ENCODE results near the gene CEP162. TPM values are rescaled to one million over a fixed set of nuclear protein-coding genes. Genes with fewer than 3 reads are reported as not detected.

CEP162 gene
- total and polyA plus RNA-seq, 10 of the 15 experiments (the other 5 are each of a cell fraction or from before 2014, with no cell fraction given) = 2.7 to 7.9 (median 4.5) TPM

DNA sequence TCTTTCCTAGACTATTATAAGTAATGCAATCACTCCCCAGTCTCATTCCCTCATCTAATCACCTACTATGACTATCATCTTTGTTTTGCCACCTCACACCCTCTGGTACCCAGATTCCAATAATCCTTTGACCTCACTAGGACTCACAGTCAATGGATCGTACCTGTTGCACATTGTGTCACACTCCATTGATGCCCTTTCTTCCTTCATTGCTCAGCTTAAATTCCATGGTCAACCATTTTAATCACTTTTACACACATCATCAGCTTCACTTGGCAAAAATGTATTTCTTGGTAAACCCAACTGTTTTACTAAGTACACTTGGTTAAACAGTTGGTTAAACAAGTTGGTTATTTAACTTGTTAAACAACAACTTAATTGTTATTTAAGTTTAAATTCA, 44.0 kb downstream of the CEP162 start (continued):
- TF ChIP-seq PKNOX1 (IDR thresholded peaks at IDR 0.05) (no peak), HCFC1 (IDR thresholded peaks at IDR 0.05; ENCODE audit: low read length) (no peak)

DNA sequence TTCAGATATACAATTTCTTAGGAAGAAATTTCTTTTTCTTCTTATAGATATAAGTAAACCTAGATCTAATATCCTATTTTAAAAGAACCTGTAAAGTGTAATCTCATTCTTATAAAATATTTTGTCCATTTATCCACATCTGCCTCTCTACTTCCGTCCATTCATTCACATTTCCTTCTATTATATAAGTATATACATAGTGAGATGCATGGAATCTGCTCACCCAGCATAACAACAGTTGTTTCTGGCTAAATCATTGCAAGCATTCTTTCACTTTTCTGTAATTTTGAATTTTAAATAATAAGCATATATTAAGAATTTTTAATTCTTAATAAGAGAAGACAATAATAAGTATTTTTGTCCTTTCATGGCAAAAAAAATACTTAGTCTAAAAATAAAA, 45.4 kb downstream of the CEP162 start:
- in situ Hi-C loops (cut with MboI) = no loop called here
- Histone ChIP-seq H4K20me1 (ENCODE audit: control insufficient read depth, insufficient read depth) (no peaks in the 10 kb centered on the region), H3K4me3 (no peak overlapping the region), H2AFZ (ENCODE audit: control insufficient read depth, low read depth, low read length) (no peak overlapping the region), H3K27me3 (replicated peaks in 1 of 2; ENCODE audit: control insufficient read depth in 2 of 2, insufficient read depth in 2 of 2, low read length in 1 of 2) (no peaks in the 10 kb centered on the region), H3K4me1 (ENCODE audit: control insufficient read depth, insufficient read depth, low read length) (no peaks in the 10 kb centered on the region), H3K9me3 (replicated peaks; ENCODE audit: control insufficient read depth, insufficient read depth, low read length) (no peaks in the 10 kb centered on the region), H3K27ac (ENCODE audit: control insufficient read depth, insufficient read depth) (no peak overlapping the region), H3K79me2 (ENCODE audit: control insufficient read depth, insufficient read depth, low read length) (no peaks in the 10 kb centered on the region), H3K9ac (ENCODE audit: control insufficient read depth, insufficient read depth, low read length) (no peak overlapping the region), H3K4me2 (ENCODE audit: control insufficient read depth, insufficient read depth) (no peak overlapping the region), H3K36me3 (ENCODE audit: control insufficient read depth in 2 of 2, insufficient read depth in 2 of 2, low read length in 1 of 2) (no peaks in the 10 kb centered on the region)
- DNase-seq (ENCODE audit: low read depth, low spot score) = no peak
- SMC1A ChIA-PET (ENCODE audit: uncharacterized antibody, unreplicated experiment) = no interaction called here
- BruUV-seq (replicated peaks) = no TSS peak
- FAIRE-seq = no peak
- no peak for TF ChIP-seq FOS (IDR thresholded peaks at IDR 0.05; ENCODE audit: borderline replicate concordance, extremely low read depth, insufficient read length)
- TF ChIP-seq MEF2B (IDR thresholded peaks at IDR 0.05; ENCODE audit: partially characterized antibody, poor library complexity, severe bottlenecking) = no peak
- no peak for TF ChIP-seq ZNF207 (IDR thresholded peaks at IDR 0.05; ENCODE audit: borderline replicate concordance)
- TF ChIP-seq NFYA (IDR thresholded peaks at IDR 0.05; ENCODE audit: borderline replicate concordance, low read depth, low read length) = no peak
- TF ChIP-seq WRNIP1 (IDR thresholded peaks at IDR 0.05; ENCODE audit: borderline replicate concordance, low read depth, low read length) = no peak
- TF ChIP-seq ETV6 (conservative IDR thresholded peaks at IDR 0.05 in 1 of 2, IDR thresholded peaks at IDR 0.05 in 1 of 2; ENCODE audit: borderline replicate concordance in 1 of 2, low read depth in 1 of 2) = no peak
- no peak for TF ChIP-seq MTA3 (IDR thresholded peaks at IDR 0.05; ENCODE audit: borderline replicate concordance, low read length)
- no peak for TF ChIP-seq RFX5 (IDR thresholded peaks at IDR 0.05; ENCODE audit: low read depth, low read length)
- TF ChIP-seq, protein P1, sequence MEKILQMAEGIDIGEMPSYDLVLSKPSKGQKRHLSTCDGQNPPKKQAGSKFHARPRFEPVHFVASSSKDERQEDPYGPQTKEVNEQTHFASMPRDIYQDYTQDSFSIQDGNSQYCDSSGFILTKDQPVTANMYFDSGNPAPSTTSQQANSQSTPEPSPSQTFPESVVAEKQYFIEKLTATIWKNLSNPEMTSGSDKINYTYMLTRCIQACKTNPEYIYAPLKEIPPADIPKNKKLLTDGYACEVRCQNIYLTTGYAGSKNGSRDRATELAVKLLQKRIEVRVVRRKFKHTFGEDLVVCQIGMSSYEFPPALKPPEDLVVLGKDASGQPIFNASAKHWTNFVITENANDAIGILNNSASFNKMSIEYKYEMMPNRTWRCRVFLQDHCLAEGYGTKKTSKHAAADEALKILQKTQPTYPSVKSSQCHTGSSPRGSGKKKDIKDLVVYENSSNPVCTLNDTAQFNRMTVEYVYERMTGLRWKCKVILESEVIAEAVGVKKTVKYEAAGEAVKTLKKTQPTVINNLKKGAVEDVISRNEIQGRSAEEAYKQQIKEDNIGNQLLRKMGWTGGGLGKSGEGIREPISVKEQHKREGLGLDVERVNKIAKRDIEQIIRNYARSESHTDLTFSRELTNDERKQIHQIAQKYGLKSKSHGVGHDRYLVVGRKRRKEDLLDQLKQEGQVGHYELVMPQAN (conservative IDR thresholded peaks at IDR 0.05) = no peak
- TF ChIP-seq ZBED1 (IDR thresholded peaks at IDR 0.05; ENCODE audit: borderline replicate concordance) = no peak
- RAD21 ChIA-PET (ENCODE audit: unreplicated experiment) = no interaction called here
- CTCF ChIA-PET = no interaction called here
- intact Hi-C loops (cut with micrococcal nuclease; ENCODE audit: unreplicated experiment) = no loop called here
- ATAC-seq = no peak
- 87% methylated on average over 1 of the region's 1 CpG for WGBS (ENCODE audit: insufficient coverage, insufficient replicate concordance, low lambda C conversion rate, missing lambda C conversion rate)
- POLR2A ChIA-PET = no interaction called here
